K562 (cell line): ENCODE data around the gene TUBA8.
"Not testable (repeated sequence)": the region's sequence is repeated elsewhere in the genome, so short reads cannot be mapped to it uniquely, and the experiment has no call there.

Experiments
- DACH1 ChIP-seq: fragments of 450-650 bp; IDR thresholded peaks from 2 replicates; pipeline ENCODE4 v1.6.1; 2018; ENCODE audit not compliant: partially characterized antibody
- EGR1 ChIP-seq: fragments of 450-650 bp; conservative IDR thresholded peaks from 2 replicates; pipeline ENCODE4 v1.6.1; 2017; ENCODE audit warnings: mild to moderate bottlenecking
- EZH2 ChIP-seq: IDR thresholded peaks from 2 replicates; pipeline ENCODE4 v1.6.1; 2012; ENCODE audit warnings: low read depth, mild to moderate bottlenecking, inconsistent platforms, low read length, borderline replicate concordance
- KDM1A ChIP-seq, 2 experiments: fragments of 450-650 bp; IDR thresholded peaks; 2 replicates each; pipeline ENCODE4 v1.6.1; 2016; ENCODE audit warnings: mild to moderate bottlenecking in 2 of 2
- POLR2A ChIP-seq: fragments of 450-650 bp; conservative IDR thresholded peaks from 2 replicates; pipeline ENCODE4 v1.6.1; 2016

- TF ChIP-seq POLR2A; KDM1A (IDR thresholded peaks at IDR 0.05); EGR1; DACH1; EZH2: not testable (repeated sequence)
Measured at GRCh38 chr22:18106550-18107341, 3.9 kb upstream of the TUBA8 start.
